Cardiac septum (tissue), 1 donor: ENCODE data around the gene RILP. TPM values are rescaled to one million over a fixed set of nuclear protein-coding genes. Genes with fewer than 3 reads are reported as not detected.
A peak's percentile ranks its signal among the peaks of the same experiment; 100 is the strongest.

Source experiments
- DNase-seq: peaks from one replicate; pipeline ENCODE4 v3.0.0-alpha.2; 2020; ENCODE audit warnings: low spot score
- intact Hi-C: fragments of 100-400 bp; cut with DNase I; formaldehyde crosslinking; loops from one replicate; pipeline ENCODE4 v1.14.0; 2022
- total RNA-seq: library from RNA; stranded (reverse); fragmentation: NEBNext Ultra II Directional; extraction: Animal tissue kit (Norgen Biotek cat#: 25700); gene quantifications from one replicate; pipeline ENCODE4 v1.2.1, GENCODE V29; 2021
- donor health status: DM: no; HTN: no; CAD: no.

RILP gene
- total RNA-seq, 1 donor from 2014 or later, result 49.8 TPM

GRCh38 chr17:1648963-1649843 lies 463 bp downstream of the RILP start:
- DNase-seq, result peak; percentile 98
- intact Hi-C loops, result loop anchor here (2.0 to 10.0 kb wide), 3 partner anchors 66 to 384 kb away; no protein-coding TSS in a partner anchor

DNA sequence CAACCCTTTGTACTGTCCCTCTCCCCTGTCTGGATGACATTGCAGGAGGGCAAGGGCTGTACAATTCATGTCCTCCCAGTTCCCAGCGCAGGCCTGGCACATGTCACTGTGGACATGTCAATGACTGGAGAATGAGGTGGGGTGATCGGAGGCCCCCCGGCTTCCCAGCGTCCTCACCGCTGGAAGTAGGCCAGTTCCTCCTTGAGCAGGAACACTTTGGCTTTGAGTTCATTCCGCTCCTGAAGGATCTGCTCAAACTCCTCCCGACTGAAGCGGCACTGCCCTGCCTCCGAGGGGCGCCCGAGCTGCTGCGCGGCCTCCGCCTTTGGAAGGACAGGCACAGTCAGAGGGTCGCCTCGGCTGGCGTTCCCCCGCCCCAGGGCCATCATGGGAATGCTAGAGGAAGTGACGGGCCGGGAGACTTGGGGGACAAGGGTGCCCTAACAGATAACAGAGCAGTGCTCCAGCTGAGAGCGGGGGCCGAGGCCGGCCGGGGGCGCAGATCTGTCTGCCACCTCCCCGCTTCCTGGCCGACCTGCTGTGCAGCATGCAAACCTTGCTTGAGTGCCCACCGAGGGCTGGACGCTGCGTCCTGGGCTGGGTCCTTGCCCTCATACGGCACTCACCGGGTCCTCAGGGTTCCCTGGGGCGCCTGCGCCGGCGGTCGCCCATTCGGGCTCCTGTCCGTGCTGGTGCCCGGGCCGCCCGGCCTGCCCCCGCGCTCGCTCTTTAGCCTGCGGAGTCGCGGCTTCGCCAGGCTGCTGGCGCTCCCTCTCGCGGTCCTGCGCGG lies 1.3 kb downstream of the RILP start:
- DNase-seq, result peak; percentile 85
- intact Hi-C loops, result loop anchor here (2.0 to 10.0 kb wide), 3 partner anchors 66 to 384 kb away; no protein-coding TSS in a partner anchor

- intact Hi-C loops, result loop anchor here (2.0 to 10.0 kb wide), 3 partner anchors 67 to 383 kb away; no protein-coding TSS in a partner anchor
- no peak for DNase-seq
Observed at GRCh38 chr17:1647802-1648171, 1.9 kb downstream of the RILP start.

DNA sequence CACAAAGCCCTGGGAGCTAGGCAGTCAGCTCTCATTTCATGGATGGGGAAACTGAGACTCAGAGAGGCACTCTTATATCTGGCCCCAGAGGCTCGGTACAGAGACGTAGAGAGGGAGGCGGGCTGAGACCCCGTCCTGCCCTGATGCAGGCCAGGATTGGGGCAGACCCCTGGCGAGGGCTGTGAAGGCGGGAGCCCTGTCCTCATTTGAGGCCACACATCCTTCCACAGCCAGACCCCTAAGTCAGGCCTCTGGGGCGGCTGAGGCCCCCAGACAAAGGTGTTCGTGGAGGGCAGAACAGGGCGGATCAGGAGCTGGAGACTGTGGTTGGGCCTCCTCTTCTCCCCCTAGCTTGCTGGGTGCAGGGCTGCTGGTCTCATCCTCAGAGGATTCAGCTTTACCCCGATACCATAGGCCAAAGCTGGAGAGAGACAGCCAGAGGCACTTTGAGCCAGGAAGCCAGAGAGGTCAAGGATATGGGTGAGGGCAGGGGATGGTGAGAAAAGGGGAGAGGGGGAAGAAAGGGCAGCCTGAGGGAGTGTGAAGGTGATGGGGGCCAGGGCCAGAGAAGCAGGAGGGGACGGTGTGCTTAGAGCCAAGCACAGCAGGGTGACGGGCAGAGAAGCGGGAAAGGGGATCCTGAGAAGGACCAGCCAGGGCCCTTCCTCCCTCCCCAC lies 3.3 kb downstream of the RILP start:
- no peak for DNase-seq
- intact Hi-C loops, result loop anchor here (10.0 kb wide), 1 partner anchor 382 kb away; no protein-coding TSS in a partner anchor

- peak; percentile 92 for DNase-seq
- intact Hi-C loops, result loop anchor here (2.0 to 10.0 kb wide), 2 partner anchors 15 to 381 kb away; no protein-coding TSS in a partner anchor
Observed at GRCh38 chr17:1645207-1646171, 4.2 kb downstream of the RILP start, which contains the start of gene SCARF1. Gene SCARF1, minus strand, starts transcription at chr17:1645732. Its CDS starts 35 bp downstream, at chr17:1645697.

DNA sequence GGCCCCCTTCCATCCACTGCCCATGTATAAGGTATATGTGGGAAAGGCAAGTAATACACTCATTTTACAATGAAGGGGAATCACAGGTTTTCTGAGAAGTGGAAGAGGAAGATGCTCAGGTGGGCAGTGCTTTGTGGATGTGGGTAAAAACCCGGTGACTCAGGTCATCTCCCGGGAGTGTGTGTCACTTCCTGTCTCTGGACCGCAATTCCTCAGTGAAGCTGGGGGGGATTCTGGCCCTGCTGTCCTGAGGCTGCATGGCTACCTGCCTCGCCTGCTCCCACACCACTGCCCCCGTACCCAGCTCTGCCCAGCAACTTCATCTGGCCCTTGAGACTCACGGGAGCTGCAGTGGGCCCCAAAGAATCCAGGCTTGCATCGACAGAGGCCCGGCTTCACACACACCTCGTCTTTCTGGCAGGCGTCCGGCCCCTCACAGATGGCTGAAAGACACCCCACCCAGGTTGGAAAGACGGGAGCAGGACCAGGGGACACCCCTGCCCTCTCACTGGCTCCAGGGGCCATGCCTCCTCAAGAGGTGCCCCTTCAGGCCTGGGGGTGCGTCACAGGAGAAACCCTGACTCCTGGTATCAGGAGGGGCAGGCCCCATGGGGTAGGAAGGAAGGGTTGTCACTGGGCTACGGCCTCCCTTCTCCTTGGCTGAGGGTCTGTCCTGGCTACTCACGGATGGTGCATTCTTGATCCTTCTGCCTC lies 5.0 kb downstream of the RILP start:
- peak; percentile 82 for DNase-seq
- intact Hi-C loops, result loop anchor here (2.0 to 10.0 kb wide), 2 partner anchors 14 to 380 kb away; no protein-coding TSS in a partner anchor

GRCh38 chr17:1643999-1644492 lies 5.6 kb downstream of the RILP start:
- DNase-seq, result no peak

DNA sequence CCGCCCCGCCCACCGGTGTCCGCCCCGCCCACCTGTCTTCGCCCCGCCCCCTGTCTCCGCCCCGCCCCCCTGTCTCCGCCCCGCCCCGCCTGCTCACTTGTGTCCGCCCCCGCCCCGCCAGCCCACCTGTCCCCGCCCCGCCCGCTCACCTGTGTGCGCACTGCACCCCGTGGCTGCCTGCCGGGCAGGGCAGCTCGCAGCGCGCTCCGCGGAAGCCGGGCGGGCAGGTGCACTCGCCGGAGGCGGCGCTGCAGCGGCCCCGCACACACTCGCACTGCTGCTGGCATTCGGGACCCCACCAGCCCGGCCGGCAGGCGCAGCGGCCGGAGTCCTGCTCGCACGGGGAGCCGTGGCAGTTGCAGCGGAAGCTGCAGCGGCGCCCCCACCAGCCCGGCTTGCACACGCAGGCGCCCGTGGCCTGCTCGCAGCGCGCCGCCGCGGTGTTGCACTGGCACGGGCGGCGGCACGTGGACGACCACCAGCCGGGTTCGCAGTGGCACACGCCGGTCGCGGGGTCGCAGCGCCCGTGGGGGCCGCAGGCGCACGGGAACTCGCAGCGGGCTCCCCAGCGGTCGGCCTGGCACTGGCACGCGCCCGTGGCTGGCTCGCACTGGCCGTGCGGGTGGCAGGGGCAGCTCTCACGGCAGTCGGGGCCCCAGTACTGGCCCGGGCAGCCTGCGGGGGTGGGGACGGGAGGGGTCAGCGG lies 6.2 kb downstream of the RILP start:
- intact Hi-C loops, result loop anchor here (10.0 kb wide), 1 partner anchor 379 kb away; no protein-coding TSS in a partner anchor
- DNase-seq, result no peak

More at GRCh38 chr17:1643999-1644492, 5.6 kb downstream of the RILP start:
- intact Hi-C loops, result loop anchor here (2.0 to 10.0 kb wide), 2 partner anchors 13 to 379 kb away; no protein-coding TSS in a partner anchor

GRCh38 chr17:1641065-1641403 lies 8.6 kb downstream of the RILP start:
- DNase-seq, result no peak
- intact Hi-C loops, result loop anchor here (10.0 kb wide), 1 partner anchor 376 kb away; no protein-coding TSS in a partner anchor

GRCh38 chr17:1640329-1641064 lies 9.2 kb downstream of the RILP start:
- intact Hi-C loops, result loop anchor here (10.0 kb wide), 1 partner anchor 376 kb away; no protein-coding TSS in a partner anchor
- DNase-seq, result no peak

- intact Hi-C loops, result loop anchor here (10.0 kb wide), 1 partner anchor 375 kb away; no protein-coding TSS in a partner anchor
- no peak for DNase-seq
Observed at GRCh38 chr17:1639549-1640180, 10.0 kb downstream of the RILP start.

DNA sequence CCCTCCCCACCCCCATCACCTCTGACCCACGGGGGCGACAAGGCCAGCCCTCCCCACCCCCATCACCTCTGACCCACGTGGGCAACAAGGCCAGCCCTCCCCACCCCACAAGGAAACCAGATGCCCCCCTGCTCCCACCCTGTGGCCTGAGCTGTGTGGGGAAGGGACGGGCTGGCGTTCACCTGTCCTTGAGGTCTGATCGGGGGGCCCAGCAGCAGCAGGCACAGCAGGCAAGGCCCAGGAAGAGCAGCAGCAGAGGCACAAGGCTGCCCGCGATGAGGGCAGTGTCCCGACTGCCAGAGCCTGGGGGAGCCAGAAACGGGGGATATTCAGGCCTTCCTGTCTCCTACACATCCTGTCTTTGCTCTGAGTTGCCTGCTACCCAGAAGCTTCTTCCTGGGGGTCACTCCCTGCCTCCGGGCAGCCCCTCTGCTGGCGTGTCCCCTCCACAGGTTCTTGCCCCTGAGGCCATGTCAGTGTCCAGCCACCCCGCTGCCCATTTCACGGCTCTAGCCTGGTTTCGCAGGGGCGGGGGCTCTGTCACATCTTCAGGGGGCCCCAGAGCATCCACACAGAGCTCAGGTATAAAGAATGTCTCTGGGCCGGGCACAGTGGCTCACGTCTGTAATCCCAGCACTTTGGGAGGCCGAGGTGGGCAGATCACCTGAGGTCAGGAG lies 10.9 kb downstream of the RILP start:
- DNase-seq, result no peak
- intact Hi-C loops, result no loop called here

DNA sequence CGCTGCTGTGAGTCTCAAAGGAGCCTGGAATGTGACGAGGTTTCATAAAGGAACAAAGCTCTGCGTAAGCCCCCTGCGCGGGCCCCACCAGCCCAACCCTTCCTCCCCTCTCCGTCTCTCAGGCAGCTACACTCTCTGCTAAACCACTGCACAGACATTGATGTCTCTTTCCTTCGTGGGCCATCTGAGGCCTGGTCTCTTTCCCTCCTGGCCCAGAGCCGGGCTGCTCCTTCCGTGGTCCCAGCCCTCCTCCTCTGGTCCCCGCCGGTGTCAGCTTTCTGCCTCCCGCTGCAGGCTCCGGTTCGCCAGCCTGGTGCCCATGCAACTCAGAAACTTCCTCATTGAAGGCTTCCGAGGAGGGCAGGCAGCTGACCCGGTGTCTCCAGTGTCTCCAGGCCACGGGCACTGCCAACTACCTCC lies 11.5 kb downstream of the RILP start:
- DNase-seq, result no peak
- intact Hi-C loops, result no loop called here

- intact Hi-C loops, result no loop called here
- DNase-seq, result no peak
Observed at GRCh38 chr17:1636732-1637285, 12.9 kb downstream of the RILP start.
